ENCODE data around the gene MACF1. TPM values are rescaled to one million over a fixed set of nuclear protein-coding genes. Genes with fewer than 3 reads are reported as not detected.

MACF1 gene
- total RNA-seq, 1 experiment from 2014 or later, result 265 TPM

DNA sequence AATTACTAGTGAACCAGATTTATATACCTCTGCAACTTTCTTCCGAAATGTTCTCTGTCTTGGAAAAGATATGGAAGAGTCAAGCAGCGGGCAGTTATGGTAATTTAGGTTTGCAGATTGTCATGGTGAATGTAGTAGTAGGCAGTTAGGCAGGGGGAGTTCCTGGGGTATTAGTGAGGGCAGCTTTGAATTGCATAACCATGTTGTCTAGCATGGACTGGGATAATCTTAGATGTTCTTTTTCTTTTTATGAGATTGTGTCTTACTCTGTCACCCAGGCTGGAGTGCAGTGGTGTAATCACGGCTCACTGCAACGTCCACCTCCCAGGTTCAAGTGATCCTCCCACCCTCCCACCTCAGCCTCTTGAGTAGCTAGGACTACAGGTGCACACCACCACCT, 25.0 kb downstream of the MACF1 start:
- H3K36me3 ChIP-seq (ENCODE audit: insufficient read depth, low read length, poor library complexity, severe bottlenecking), result no peaks in the 10 kb centered on the region
- H3K27ac ChIP-seq (ENCODE audit: low read depth, low read length, poor library complexity, severe bottlenecking), result no peak overlapping the region
- DNase-seq (ENCODE audit: low spot score), result no peak
- ChIA-PET CTCF (no interaction called here), POLR2A (ENCODE audit: low non-redundant PET) (no interaction called here)
- H3K4me3 ChIP-seq (ENCODE audit: low read depth, low read length, poor library complexity, severe bottlenecking), result no peak overlapping the region
- BruUV-seq (replicated peaks), result no TSS peak
- no peaks in the 10 kb centered on the region for H3K9me3 ChIP-seq (ENCODE audit: low read depth, low read length, poor library complexity, severe bottlenecking)
- no peaks in the 10 kb centered on the region for H3K27me3 ChIP-seq (replicated peaks; ENCODE audit: insufficient read depth, low read depth, low read length, poor library complexity)
- intact Hi-C loops (cut with micrococcal nuclease; ENCODE audit: unreplicated experiment), result no loop called here
- H3K4me1 ChIP-seq (ENCODE audit: insufficient read depth, low read length, poor library complexity, severe bottlenecking), result no peaks in the 10 kb centered on the region
- no peak for TF ChIP-seq EZH2 (IDR thresholded peaks at IDR 0.05; ENCODE audit: borderline replicate concordance, low read depth, low read length, poor library complexity, severe bottlenecking)
- TF ChIP-seq, protein P1, sequence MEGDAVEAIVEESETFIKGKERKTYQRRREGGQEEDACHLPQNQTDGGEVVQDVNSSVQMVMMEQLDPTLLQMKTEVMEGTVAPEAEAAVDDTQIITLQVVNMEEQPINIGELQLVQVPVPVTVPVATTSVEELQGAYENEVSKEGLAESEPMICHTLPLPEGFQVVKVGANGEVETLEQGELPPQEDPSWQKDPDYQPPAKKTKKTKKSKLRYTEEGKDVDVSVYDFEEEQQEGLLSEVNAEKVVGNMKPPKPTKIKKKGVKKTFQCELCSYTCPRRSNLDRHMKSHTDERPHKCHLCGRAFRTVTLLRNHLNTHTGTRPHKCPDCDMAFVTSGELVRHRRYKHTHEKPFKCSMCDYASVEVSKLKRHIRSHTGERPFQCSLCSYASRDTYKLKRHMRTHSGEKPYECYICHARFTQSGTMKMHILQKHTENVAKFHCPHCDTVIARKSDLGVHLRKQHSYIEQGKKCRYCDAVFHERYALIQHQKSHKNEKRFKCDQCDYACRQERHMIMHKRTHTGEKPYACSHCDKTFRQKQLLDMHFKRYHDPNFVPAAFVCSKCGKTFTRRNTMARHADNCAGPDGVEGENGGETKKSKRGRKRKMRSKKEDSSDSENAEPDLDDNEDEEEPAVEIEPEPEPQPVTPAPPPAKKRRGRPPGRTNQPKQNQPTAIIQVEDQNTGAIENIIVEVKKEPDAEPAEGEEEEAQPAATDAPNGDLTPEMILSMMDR (conservative IDR thresholded peaks at IDR 0.05; ENCODE audit: low read depth, low read length), result no peak

DNA sequence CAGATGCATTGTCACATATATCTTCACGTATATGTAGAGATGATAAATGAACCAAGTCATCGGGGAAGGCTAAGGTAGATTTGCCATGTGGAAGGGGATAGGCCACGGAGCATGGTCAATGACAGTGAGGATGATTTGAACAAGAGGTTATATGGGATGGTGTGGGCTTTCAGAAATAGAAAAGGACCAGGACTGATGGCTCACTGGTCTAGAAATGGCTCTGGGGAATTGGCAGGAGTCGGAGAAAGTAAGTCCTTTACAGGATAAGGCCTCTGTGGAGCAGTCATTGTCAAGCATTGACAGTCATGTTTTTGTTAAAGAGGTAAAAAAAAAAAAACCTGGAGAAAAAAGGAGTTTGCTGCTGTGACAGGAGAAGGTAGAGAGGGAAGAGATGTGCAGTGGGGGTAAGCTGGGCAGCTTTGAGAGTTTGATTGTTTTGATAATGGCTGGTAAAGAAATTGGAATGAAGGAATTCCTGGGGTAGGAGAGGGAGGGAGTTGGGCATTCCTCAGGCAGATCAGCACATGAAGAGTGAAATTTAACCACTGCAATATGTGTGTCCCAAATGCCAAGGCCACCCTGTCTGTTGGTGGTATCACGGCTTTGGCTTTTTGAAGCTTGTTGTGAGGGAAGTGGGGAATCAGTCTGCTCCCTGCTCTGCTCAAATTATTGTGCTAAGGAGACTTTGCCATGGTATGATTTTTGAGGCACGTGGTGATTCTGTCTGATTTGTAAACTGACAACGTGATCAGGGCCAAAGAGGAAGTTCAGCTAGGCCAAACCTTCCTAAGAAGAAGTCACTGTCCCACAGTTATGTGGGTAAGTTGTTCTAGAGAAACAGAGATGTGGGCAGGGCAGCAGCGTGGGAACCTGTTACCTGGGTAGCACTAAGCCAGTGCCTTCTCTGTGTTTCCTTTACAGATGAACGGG, 26.0 kb downstream of the MACF1 start:
- POLR2A ChIA-PET (ENCODE audit: low non-redundant PET), result no interaction called here
- no TSS peak for BruUV-seq (replicated peaks)

GRCh38 chr1:39236971-39237370, 32.5 kb downstream of the MACF1 start:
- ChIA-PET CTCF (no interaction called here), POLR2A (ENCODE audit: low non-redundant PET) (no interaction called here)
- intact Hi-C loops (cut with micrococcal nuclease; ENCODE audit: unreplicated experiment), result no loop called here
- H3K27me3 ChIP-seq (replicated peaks; ENCODE audit: insufficient read depth, low read depth, low read length, poor library complexity), result no peaks in the 10 kb centered on the region
- no peak for DNase-seq (ENCODE audit: low spot score)
- TF ChIP-seq EZH2 (IDR thresholded peaks at IDR 0.05; ENCODE audit: borderline replicate concordance, low read depth, low read length, poor library complexity, severe bottlenecking), result no peak
- TF ChIP-seq, protein P1 (conservative IDR thresholded peaks at IDR 0.05; ENCODE audit: low read depth, low read length), result no peak
- H3K4me3 ChIP-seq (ENCODE audit: low read depth, low read length, poor library complexity, severe bottlenecking), result no peak overlapping the region
- no peak overlapping the region for H3K27ac ChIP-seq (ENCODE audit: low read depth, low read length, poor library complexity, severe bottlenecking)
- H3K36me3 ChIP-seq (ENCODE audit: insufficient read depth, low read length, poor library complexity, severe bottlenecking), result no peaks in the 10 kb centered on the region
- peaks cover 12% of the 10 kb centered on the region for H3K4me1 ChIP-seq (ENCODE audit: insufficient read depth, low read length, poor library complexity, severe bottlenecking)
- H3K9me3 ChIP-seq (ENCODE audit: low read depth, low read length, poor library complexity, severe bottlenecking), result no peaks in the 10 kb centered on the region
- no TSS peak for BruUV-seq (replicated peaks)

More for the DNA sequence above, 26.0 kb downstream of the MACF1 start:
- DNase-seq (ENCODE audit: low spot score), result no peak
- TF ChIP-seq, protein P1 (conservative IDR thresholded peaks at IDR 0.05; ENCODE audit: low read depth, low read length), result no peak
- no peak for TF ChIP-seq EZH2 (IDR thresholded peaks at IDR 0.05; ENCODE audit: borderline replicate concordance, low read depth, low read length, poor library complexity, severe bottlenecking)
- CTCF ChIA-PET, result no interaction called here
- no peaks in the 10 kb centered on the region for H3K36me3 ChIP-seq (ENCODE audit: insufficient read depth, low read length, poor library complexity, severe bottlenecking)
- H3K9me3 ChIP-seq (ENCODE audit: low read depth, low read length, poor library complexity, severe bottlenecking), result no peaks in the 10 kb centered on the region
- H3K4me3 ChIP-seq (ENCODE audit: low read depth, low read length, poor library complexity, severe bottlenecking), result no peak overlapping the region
- H3K4me1 ChIP-seq (ENCODE audit: insufficient read depth, low read length, poor library complexity, severe bottlenecking), result no peaks in the 10 kb centered on the region
- H3K27ac ChIP-seq (ENCODE audit: low read depth, low read length, poor library complexity, severe bottlenecking), result no peak overlapping the region
- intact Hi-C loops (cut with micrococcal nuclease; ENCODE audit: unreplicated experiment), result no loop called here
- H3K27me3 ChIP-seq (replicated peaks; ENCODE audit: insufficient read depth, low read depth, low read length, poor library complexity), result no peaks in the 10 kb centered on the region

Measured in A673 (cell line).